Spleen (tissue), 13 donors: ENCODE results near the gene DNMT3B. TPM values are rescaled to one million over a fixed set of nuclear protein-coding genes. Genes with fewer than 3 reads are reported as not detected.
"Not testable (repeated sequence)": the region's sequence is repeated elsewhere in the genome, so short reads cannot be mapped to it uniquely, and the experiment has no call there.

ENCODE experiments used
- DNase-seq: peaks from one replicate; pipeline ENCODE4 v3.0.0-alpha.2; 2020
- H3K27ac ChIP-seq, 8 donors: fragments of 200-600 bp; sonication (generic) in 7 of 8; 1 replicate in 4 of 8; 2 replicates in 4 of 8; pipeline versions ENCODE4 v1.5.0 to v1.8.0; 2016 to 2021; ENCODE audit warnings: inconsistent platforms in 4 of 8, mild to moderate bottlenecking in 4 of 8, moderate library complexity in 1 of 8
- H3K27me3 ChIP-seq, 7 donors: fragments of 200-600 bp; sonication (generic) in 6 of 7; replicated peaks in 1 of 7; 1 replicate in 4 of 7; 2 replicates in 3 of 7; pipeline versions ENCODE4 v1.5.0 to v1.8.0; 2016 to 2021; ENCODE audit warnings: inconsistent platforms in 3 of 7, mild to moderate bottlenecking in 1 of 7
- H3K36me3 ChIP-seq, 6 donors: fragments of 200-600 bp; sonication (generic) in 5 of 6; 1 replicate in 4 of 6; 2 replicates in 2 of 6; pipeline versions ENCODE4 v1.5.0 to v1.8.0; 2016 to 2021; ENCODE audit warnings: inconsistent platforms in 2 of 6
- H3K4me1 ChIP-seq, 6 donors: fragments of 200-600 bp; sonication (generic) in 5 of 6; 1 replicate in 3 of 6; 2 replicates in 3 of 6; pipeline versions ENCODE4 v1.5.0 to v1.8.0; 2016 to 2021; ENCODE audit warnings: inconsistent platforms in 3 of 6
- H3K4me3 ChIP-seq, 8 donors: fragments of 200-600 bp; sonication (generic) in 7 of 8; 1 replicate in 4 of 8; 2 replicates in 4 of 8; pipeline versions ENCODE4 v1.5.0 to v1.8.0; 2016 to 2021; ENCODE audit warnings: inconsistent platforms in 4 of 8, mild to moderate bottlenecking in 4 of 8, moderate library complexity in 2 of 8
- H3K9me3 ChIP-seq, 8 donors: fragments of 200-600 bp; sonication (generic) in 7 of 8; 1 replicate in 4 of 8; 2 replicates in 4 of 8; pipeline versions ENCODE4 v1.5.0 to v1.8.0; 2016 to 2021; ENCODE audit warnings: inconsistent platforms in 4 of 8
- CTCF ChIP-seq, 11 experiments: fragments of 200-600 bp in 7 of 11; fragments of 450-650 bp in 4 of 11; sonication (generic) in 4 of 11; IDR thresholded peaks in 8 of 11; conservative IDR thresholded peaks in 3 of 11; 1 replicate in 7 of 11; 2 replicates in 4 of 11; pipeline versions ENCODE4 v1.4.0 to v1.8.0; 2016 to 2021; ENCODE audit warnings: antibody characterized with exemption in 11 of 11, inconsistent platforms in 4 of 11, mild to moderate bottlenecking in 1 of 11
- POLR2A ChIP-seq, 3 donors: fragments of 450-650 bp; IDR thresholded peaks; one replicate each; pipeline ENCODE4 v1.5.1; 2017; ENCODE audit warnings: antibody characterized with exemption in 3 of 3, mild to moderate bottlenecking in 1 of 3
- POLR2AphosphoS5 ChIP-seq, 3 donors: sonication (generic); formaldehyde crosslinking; IDR thresholded peaks; one replicate each; pipeline ENCODE4 v1.5.1; 2017; ENCODE audit warnings: antibody characterized with exemption in 3 of 3
- WGBS, 5 donors: extraction: QIAGEN DNeasy Blood & Tissue Kit in 3 of 5; methylation state at CpG; one replicate each; pipeline versions ENCODE4 v1.1.5 to v1.1.7; 2013 to 2018; 5-methylcytosine and 5-hydroxymethylcytosine counted together
- intact Hi-C: fragments of 100-400 bp; cut with DNase I; formaldehyde crosslinking; loops from one replicate; pipeline ENCODE4 v1.15.0; 2023; ENCODE audit warnings: low total_unique reads
- long read RNA-seq, 2 donors: transcript quantifications; one replicate each; lab custom pipeline, GENCODE V29; 2026
- polyA plus RNA-seq, 3 donors: library from polyadenylated mRNA; stranded (reverse); fragments of 200-250 nt; gene quantifications; one replicate each; pipeline ENCODE4 v1.2.1, GENCODE V29; 2013
- total RNA-seq, 7 donors: library from RNA; depleted of rRNA in 3 of 7; stranded (reverse); fragments of >200 nt in 3 of 7; fragmentation: NEBNext Ultra II Directional in 4 of 7; extraction: Animal tissue kit (Norgen Biotek cat#: 25700) in 4 of 7; gene quantifications; one replicate each; pipeline versions ENCODE4 v1.1.0 to v1.2.1, GENCODE V29; 2016 to 2021
- donor health status: healthy with polysubstance abuse.
- donor health status: DM: no; HTN: no; CAD: no; lungs with moderate emphysema.
- donor health status: DM: no; HTN: no; CAD: no.
- donor health status: Bipolar disorder and iron deficiency.
- donor health status: healthy.
- donor health status: DM: no; HTN: no; CAD: no.
- donor health status: DM: yes; HTN: yes; CAD: no.

Gene DNMT3B
- 1 to 10 TPM in 5 of 7 donors, under 1 TPM in 2; 0.63 to 1.6 (median 1.1) TPM for total RNA-seq
- under 1 TPM; 0.20 to 0.45 (median 0.38) TPM for polyA plus RNA-seq
- long read RNA-seq, donor 1, partial matches to known transcripts: 5 of 5 reads
- long read RNA-seq, donor 1, other reads (novel, unspliced or antisense): 0 of 5 reads
- long read RNA-seq, donor 2: 0 reads

GRCh38 chr20:32761831-32762753 lies at the start of gene DNMT3B:
TSS of gene DNMT3B (plus strand) at chr20:32762385. CDS start at chr20:32780324, 17,939 bp downstream.
- Histone ChIP-seq H3K27me3 (peaks cover 0 to 23% (median 0%) of the 10 kb centered on the region in 7 donors), H3K27ac (peak within 1 kb of the TSS in 3 of 8 donors; percentile 28), H3K4me1 (peaks cover 12 to 34% (median 21%) of the 10 kb centered on the region in 6 donors), H3K36me3 (no peaks in the 10 kb centered on the region), H3K9me3 (no peaks in the 10 kb centered on the region), H3K4me3 (peak within 1 kb of the TSS; percentile 62 to 87 (median 76))
- intact Hi-C loops: no loop called here
- 1 to 4% (median 2%) methylated on average over 13 to 92 of the region's 92 CpGs for WGBS, 5 donors
- peak in 2 of 11 experiments; percentile 21 to 31 for TF ChIP-seq CTCF (IDR thresholded peaks at IDR 0.05 in 8 of 11, conservative IDR thresholded peaks at IDR 0.05 in 3 of 11)
- TF ChIP-seq POLR2AphosphoS5 (IDR thresholded peaks at IDR 0.05): peak in 2 of 3 donors; percentile 20 to 49
- TF ChIP-seq POLR2A (IDR thresholded peaks at IDR 0.05): no peak
- peak; percentile 91 for DNase-seq

DNA sequence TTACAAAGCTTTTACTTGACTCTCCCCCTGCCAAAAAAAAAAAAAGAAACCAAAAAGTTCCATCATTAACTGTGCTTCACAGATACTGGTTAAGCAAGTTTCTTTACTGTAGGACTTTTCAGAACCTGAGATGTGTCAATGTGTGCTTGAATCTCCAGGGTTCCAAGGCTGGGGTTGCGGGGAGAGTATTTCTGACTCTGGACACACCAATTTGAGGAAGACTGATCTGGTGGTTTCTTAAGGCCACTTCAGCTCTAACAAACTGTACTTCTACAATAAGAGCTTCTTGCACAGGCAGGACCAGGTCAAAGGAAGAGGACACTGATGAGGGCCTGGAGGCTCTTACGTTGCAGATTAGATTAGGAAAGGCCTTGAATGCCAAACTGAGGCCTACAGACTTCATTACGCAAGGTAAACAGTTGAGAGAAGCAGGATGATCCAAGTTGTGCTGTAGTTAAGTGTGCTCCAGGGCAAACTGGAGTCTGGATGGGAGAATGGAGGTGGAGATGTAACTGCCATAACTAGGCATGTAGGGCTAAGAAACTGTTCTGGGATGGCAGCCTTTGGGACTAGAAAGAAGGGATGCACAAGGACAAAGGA lies 43.3 kb upstream of the DNMT3B start:
- peaks cover 0 to 23% (median 5%) of the 10 kb centered on the region in 6 donors for H3K4me1 ChIP-seq
- WGBS, 5 donors: 42 to 72% (median 64%) methylated on average over 3 of the region's 3 CpGs
- intact Hi-C loops: no loop called here

DNA sequence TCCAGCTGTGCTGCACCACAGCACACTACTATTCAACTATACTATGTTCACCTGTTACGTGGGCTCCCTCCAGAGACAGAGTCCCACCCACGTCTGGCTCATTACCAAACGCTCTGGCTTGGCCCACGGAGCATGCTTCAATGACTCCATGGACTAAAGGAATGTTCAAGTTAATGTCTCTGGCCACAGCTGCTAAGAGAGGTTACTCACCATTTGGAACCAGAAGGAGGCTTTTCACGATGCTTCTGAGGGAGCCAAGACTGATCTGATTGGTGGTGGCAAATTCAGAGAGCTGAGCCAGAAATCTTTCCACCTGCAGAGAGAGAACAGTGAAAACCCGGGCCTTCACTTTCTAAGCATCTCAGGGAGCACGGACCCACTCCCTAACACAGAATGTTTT lies 34.5 kb upstream of the DNMT3B start:
- TF ChIP-seq POLR2A (IDR thresholded peaks at IDR 0.05) (no peak), CTCF (IDR thresholded peaks at IDR 0.05 in 8 of 11, conservative IDR thresholded peaks at IDR 0.05 in 3 of 11) (no peak), POLR2AphosphoS5 (IDR thresholded peaks at IDR 0.05) (no peak)
- Histone ChIP-seq H3K4me3 (no peak overlapping the region), H3K36me3 (peaks cover 0 to 79% (median 38%) of the 10 kb centered on the region in 6 donors), H3K9me3 (no peaks in the 10 kb centered on the region), H3K27ac (no peak overlapping the region), H3K4me1 (peaks cover 0 to 18% (median 12%) of the 10 kb centered on the region in 6 donors), H3K27me3 (no peaks in the 10 kb centered on the region)
- no peak for DNase-seq
- WGBS, 5 donors: 53 to 87% (median 84%) methylated on average over 7 of the region's 7 CpGs
- intact Hi-C loops: no loop called here

More for the DNA sequence above, 43.3 kb upstream of the DNMT3B start:
- Histone ChIP-seq H3K4me3 (no peak overlapping the region), H3K27me3 (no peaks in the 10 kb centered on the region), H3K9me3 (no peaks in the 10 kb centered on the region), H3K36me3 (peaks cover 0 to 87% (median 30%) of the 10 kb centered on the region in 6 donors), H3K27ac (no peak overlapping the region)
- no peak for DNase-seq
- TF ChIP-seq CTCF (IDR thresholded peaks at IDR 0.05 in 8 of 11, conservative IDR thresholded peaks at IDR 0.05 in 3 of 11) (no peak), POLR2A (IDR thresholded peaks at IDR 0.05) (no peak), POLR2AphosphoS5 (IDR thresholded peaks at IDR 0.05) (no peak)

DNA sequence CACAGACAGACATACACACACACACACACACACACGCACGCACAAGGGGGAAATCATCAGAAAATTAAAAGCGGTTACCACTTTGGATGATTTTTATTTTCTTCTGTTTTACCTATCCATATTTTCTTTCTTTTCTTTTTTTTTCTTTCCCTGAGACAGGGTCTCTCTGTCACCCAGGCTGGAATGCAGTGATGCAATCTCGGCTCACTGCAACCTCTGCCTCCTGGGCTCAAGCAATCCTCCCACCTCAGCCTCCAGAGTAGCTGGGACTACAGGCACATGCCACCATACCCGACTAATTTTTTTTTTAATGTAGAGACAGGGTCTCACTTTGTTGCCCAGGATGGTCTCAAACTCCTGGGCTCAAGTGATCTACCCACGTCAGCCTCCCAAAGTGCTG lies 33.8 kb upstream of the DNMT3B start:
- Histone ChIP-seq H3K4me1 (peaks cover 0 to 18% (median 12%) of the 10 kb centered on the region in 6 donors), H3K36me3 (peaks cover 0 to 86% (median 38%) of the 10 kb centered on the region in 6 donors)
- H3K9me3 ChIP-seq, DNase-seq, H3K4me3 ChIP-seq, H3K27ac ChIP-seq, H3K27me3 ChIP-seq, intact Hi-C loops: not testable (repeated sequence)
- WGBS, 5 donors: 91 to 97% (median 93%) methylated on average over 6 of the region's 6 CpGs

- peaks cover 0 to 18% (median 12%) of the 10 kb centered on the region in 6 donors for H3K4me1 ChIP-seq
These were observed 32.9 kb upstream of the DNMT3B start for GRCh38 chr20:32729334-32729733.

More at GRCh38 chr20:32729334-32729733, 32.9 kb upstream of the DNMT3B start:
- H3K9me3 ChIP-seq, H3K27me3 ChIP-seq, H3K4me3 ChIP-seq, intact Hi-C loops, DNase-seq, H3K27ac ChIP-seq: not testable (repeated sequence)
- H3K36me3 ChIP-seq: peaks cover 0 to 90% (median 38%) of the 10 kb centered on the region in 6 donors
- WGBS, 5 donors: 93 to 99% (median 96%) methylated on average over 5 of the region's 5 CpGs
